Measurements from ENCODE around the gene NFYC. TPM values are rescaled to one million over a fixed set of nuclear protein-coding genes. Genes with fewer than 3 reads are reported as not detected.

NFYC gene
- total RNA-seq, 1 donor from 2014 or later: 51.1 TPM

DNA sequence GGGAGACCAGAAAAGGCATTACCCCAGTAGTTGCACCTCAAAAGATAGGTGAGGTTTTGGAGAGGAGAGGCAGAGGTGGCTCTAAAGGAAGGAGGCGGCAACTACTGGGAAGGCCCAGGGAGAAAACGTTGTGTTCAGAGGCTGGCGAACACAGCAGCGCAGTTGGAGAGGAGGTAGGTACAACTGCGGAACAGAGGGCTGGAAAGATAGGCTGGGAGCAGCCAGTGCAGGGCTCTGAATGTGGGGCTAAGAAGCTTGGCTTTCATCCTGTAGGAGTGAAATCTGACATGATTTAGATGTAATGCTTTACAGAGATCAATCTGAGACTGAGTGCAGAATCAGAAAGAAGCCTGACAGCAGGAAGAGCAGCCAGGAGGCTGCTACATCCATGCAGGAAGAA, 39.0 kb upstream of the NFYC start:
- Mint-ChIP-seq H3K9me3 (ENCODE audit: unreplicated experiment) (no peaks in the 10 kb centered on the region), H3K27ac (ENCODE audit: unreplicated experiment) (no peak overlapping the region), H3K27me3 (ENCODE audit: low read depth, unreplicated experiment) (peaks cover 21% of the 10 kb centered on the region), H3K36me3 (ENCODE audit: low read depth, unreplicated experiment) (no peaks in the 10 kb centered on the region), H3K4me1 (ENCODE audit: low read depth, unreplicated experiment) (peaks cover 6% of the 10 kb centered on the region), H3K4me3 (ENCODE audit: unreplicated experiment) (no peak overlapping the region)
- H3K79me2 ChIP-seq (ENCODE audit: insufficient read depth, low read length): no peaks in the 10 kb centered on the region
- no peaks in the 10 kb centered on the region for H3K4me1 ChIP-seq (ENCODE audit: insufficient read depth, low read length)
- H4K20me1 ChIP-seq (ENCODE audit: insufficient read depth, low read length): no peaks in the 10 kb centered on the region
- no peak overlapping the region for H3K27ac ChIP-seq (ENCODE audit: low read depth, low read length)
- H3K4me3 ChIP-seq (ENCODE audit: insufficient read depth, low read depth, low read length): no peak overlapping the region
- H3K36me3 ChIP-seq (ENCODE audit: insufficient read depth, low read length): no peaks in the 10 kb centered on the region
- FAIRE-seq: no peak
- no peak for DNase-seq (ENCODE audit: low read depth)
- H3K27me3 ChIP-seq (ENCODE audit: insufficient read depth, low read length): peaks cover 22% of the 10 kb centered on the region
- no peak overlapping the region for H2AFZ ChIP-seq (ENCODE audit: low read depth, low read length)
- TF ChIP-seq EZH2 (IDR thresholded peaks at IDR 0.05; ENCODE audit: insufficient read depth, low read length): no peak
- TF ChIP-seq, protein P1, sequence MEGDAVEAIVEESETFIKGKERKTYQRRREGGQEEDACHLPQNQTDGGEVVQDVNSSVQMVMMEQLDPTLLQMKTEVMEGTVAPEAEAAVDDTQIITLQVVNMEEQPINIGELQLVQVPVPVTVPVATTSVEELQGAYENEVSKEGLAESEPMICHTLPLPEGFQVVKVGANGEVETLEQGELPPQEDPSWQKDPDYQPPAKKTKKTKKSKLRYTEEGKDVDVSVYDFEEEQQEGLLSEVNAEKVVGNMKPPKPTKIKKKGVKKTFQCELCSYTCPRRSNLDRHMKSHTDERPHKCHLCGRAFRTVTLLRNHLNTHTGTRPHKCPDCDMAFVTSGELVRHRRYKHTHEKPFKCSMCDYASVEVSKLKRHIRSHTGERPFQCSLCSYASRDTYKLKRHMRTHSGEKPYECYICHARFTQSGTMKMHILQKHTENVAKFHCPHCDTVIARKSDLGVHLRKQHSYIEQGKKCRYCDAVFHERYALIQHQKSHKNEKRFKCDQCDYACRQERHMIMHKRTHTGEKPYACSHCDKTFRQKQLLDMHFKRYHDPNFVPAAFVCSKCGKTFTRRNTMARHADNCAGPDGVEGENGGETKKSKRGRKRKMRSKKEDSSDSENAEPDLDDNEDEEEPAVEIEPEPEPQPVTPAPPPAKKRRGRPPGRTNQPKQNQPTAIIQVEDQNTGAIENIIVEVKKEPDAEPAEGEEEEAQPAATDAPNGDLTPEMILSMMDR (IDR thresholded peaks at IDR 0.05; ENCODE audit: insufficient read depth, low read depth, low read length): no peak
- no peaks in the 10 kb centered on the region for H3K9me3 ChIP-seq (ENCODE audit: insufficient read depth, low read depth, low read length)
- H3K9ac ChIP-seq (ENCODE audit: low read length): no peak overlapping the region
- no peak overlapping the region for H3K4me2 ChIP-seq (ENCODE audit: low read length)

DNA sequence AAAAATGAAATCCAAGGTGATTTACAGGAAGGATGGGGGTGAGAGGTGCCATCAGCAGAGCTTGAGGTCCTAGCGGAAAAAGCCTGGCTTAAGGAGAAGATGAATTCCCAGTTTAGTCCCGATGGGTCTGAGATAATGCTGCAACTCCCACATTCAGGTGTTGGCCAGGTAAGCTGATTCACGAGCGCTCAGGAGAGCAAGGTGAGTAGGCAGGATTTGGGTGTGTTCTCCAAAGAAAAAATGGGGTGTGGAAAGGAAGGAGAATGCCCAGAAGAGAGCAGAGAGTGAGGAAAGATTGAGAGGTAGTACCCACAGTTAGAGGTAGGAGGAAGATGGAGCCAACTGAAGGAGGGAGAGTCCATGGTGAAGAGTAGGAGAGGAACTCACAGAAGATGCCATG, 38.5 kb upstream of the NFYC start:
- no peaks in the 10 kb centered on the region for H3K9me3 Mint-ChIP-seq (ENCODE audit: unreplicated experiment)

More for the DNA sequence above, 38.5 kb upstream of the NFYC start:
- FAIRE-seq: no peak
- H4K20me1 ChIP-seq (ENCODE audit: insufficient read depth, low read length): no peaks in the 10 kb centered on the region
- H3K9ac ChIP-seq (ENCODE audit: low read length): no peak overlapping the region
- DNase-seq (ENCODE audit: low read depth): no peak
- H3K4me3 Mint-ChIP-seq (ENCODE audit: unreplicated experiment): no peak overlapping the region
- no peak overlapping the region for H3K4me2 ChIP-seq (ENCODE audit: low read length)
- H3K9me3 ChIP-seq (ENCODE audit: insufficient read depth, low read depth, low read length): no peaks in the 10 kb centered on the region
- H3K4me1 ChIP-seq (ENCODE audit: insufficient read depth, low read length): no peaks in the 10 kb centered on the region
- peaks cover 6% of the 10 kb centered on the region for H3K4me1 Mint-ChIP-seq (ENCODE audit: low read depth, unreplicated experiment)
- no peak for TF ChIP-seq EZH2 (IDR thresholded peaks at IDR 0.05; ENCODE audit: insufficient read depth, low read length)
- TF ChIP-seq, protein P1 (IDR thresholded peaks at IDR 0.05; ENCODE audit: insufficient read depth, low read depth, low read length): no peak
- H3K27me3 Mint-ChIP-seq (ENCODE audit: low read depth, unreplicated experiment): peaks cover 21% of the 10 kb centered on the region
- no peaks in the 10 kb centered on the region for H3K36me3 ChIP-seq (ENCODE audit: insufficient read depth, low read length)
- no peak overlapping the region for H3K4me3 ChIP-seq (ENCODE audit: insufficient read depth, low read depth, low read length)
- H3K27me3 ChIP-seq (ENCODE audit: insufficient read depth, low read length): peaks cover 24% of the 10 kb centered on the region
- no peak overlapping the region for H3K27ac Mint-ChIP-seq (ENCODE audit: unreplicated experiment)
- H3K36me3 Mint-ChIP-seq (ENCODE audit: low read depth, unreplicated experiment): no peaks in the 10 kb centered on the region
- H3K79me2 ChIP-seq (ENCODE audit: insufficient read depth, low read length): no peaks in the 10 kb centered on the region
- no peak overlapping the region for H2AFZ ChIP-seq (ENCODE audit: low read depth, low read length)
- H3K27ac ChIP-seq (ENCODE audit: low read depth, low read length): no peak overlapping the region

Data from astrocyte (in vitro differentiated cells and primary cell).